H9 (cell line): Measurements from ENCODE around the gene SFMBT2. TPM values are rescaled to one million over a fixed set of nuclear protein-coding genes. Genes with fewer than 3 reads are reported as not detected.

ENCODE experiments used
- DNase-seq: peaks from one replicate; pipeline ENCODE4 v3.0.0-alpha.2; 2017
- H2AFZ ChIP-seq: one replicate; pipeline ENCODE4 v1.6.1; 2013; ENCODE audit warnings: mild to moderate bottlenecking, low read length, control low read depth, moderate library complexity
- H2AK5ac ChIP-seq: 2 replicates; pipeline ENCODE4 v1.6.1; 2013; ENCODE audit warnings: low read length, control low read depth, mixed read lengths; ENCODE audit not compliant: insufficient read length
- H2BK120ac ChIP-seq: one replicate; pipeline ENCODE4 v1.6.1; 2013; ENCODE audit warnings: low read depth, mild to moderate bottlenecking, low read length, control low read depth, inconsistent platforms; ENCODE audit not compliant: poor library complexity, severe bottlenecking
- H2BK12ac ChIP-seq: 2 replicates; pipeline ENCODE4 v1.6.1; 2013; ENCODE audit warnings: low read length, control low read depth, mixed read lengths, low read depth; ENCODE audit not compliant: insufficient read length
- H2BK15ac ChIP-seq: 2 replicates; pipeline ENCODE4 v1.6.1; 2013; ENCODE audit warnings: low read depth, low read length, control low read depth
- H2BK20ac ChIP-seq: one replicate; pipeline ENCODE4 v1.6.1; 2013; ENCODE audit warnings: low read depth, mild to moderate bottlenecking, low read length, control low read depth, inconsistent platforms; ENCODE audit not compliant: poor library complexity, severe bottlenecking
- H2BK5ac ChIP-seq: 2 replicates; pipeline ENCODE4 v1.6.1; 2013; ENCODE audit warnings: low read length, control low read depth, mixed read lengths; ENCODE audit not compliant: insufficient read length
- H3K14ac ChIP-seq: 2 replicates; pipeline ENCODE4 v1.6.1; 2013; ENCODE audit warnings: low read length, control low read depth; ENCODE audit not compliant: insufficient read depth
- H3K18ac ChIP-seq: 2 replicates; pipeline ENCODE4 v1.6.1; 2013; ENCODE audit warnings: low read depth, mild to moderate bottlenecking, mixed read lengths, low read length, control low read depth; ENCODE audit not compliant: insufficient read length
- H3K23ac ChIP-seq: 2 replicates; pipeline ENCODE4 v1.6.1; 2013; ENCODE audit warnings: low read length, control low read depth, mixed read lengths, low read depth; ENCODE audit not compliant: insufficient read length
- H3K23me2 ChIP-seq: 2 replicates; pipeline ENCODE4 v1.6.1; 2013; ENCODE audit warnings: low read depth, mild to moderate bottlenecking, mixed read lengths, low read length, control low read depth; ENCODE audit not compliant: insufficient read length, poor library complexity, severe bottlenecking
- H3K27ac ChIP-seq: 2 replicates; pipeline ENCODE4 v1.5.1; 2013; ENCODE audit warnings: low read length, control low read depth, mixed read lengths, low read depth; ENCODE audit not compliant: insufficient read length
- H3K27me3 ChIP-seq: 2 replicates; pipeline ENCODE4 v1.6.1; 2013; ENCODE audit warnings: low read length, control low read depth, inconsistent platforms; ENCODE audit not compliant: insufficient read depth
- H3K4ac ChIP-seq: 2 replicates; pipeline ENCODE4 v1.6.1; 2013; ENCODE audit warnings: low read depth, mild to moderate bottlenecking, control low read depth, inconsistent platforms, low read length, moderate library complexity
- H3K4me1 ChIP-seq: 2 replicates; pipeline ENCODE4 v1.6.1; 2013; ENCODE audit warnings: low read length, control low read depth, inconsistent platforms; ENCODE audit not compliant: insufficient read depth
- H3K4me2 ChIP-seq: 2 replicates; pipeline ENCODE4 v1.6.1; 2013; ENCODE audit warnings: low read length, control low read depth, mixed read lengths; ENCODE audit not compliant: insufficient read length, insufficient read depth
- H3K56ac ChIP-seq: 2 replicates; pipeline ENCODE4 v1.6.1; 2013; ENCODE audit warnings: low read depth, mild to moderate bottlenecking, mixed read lengths, low read length, control low read depth; ENCODE audit not compliant: insufficient read length
- H3K79me1 ChIP-seq: 2 replicates; pipeline ENCODE4 v1.6.1; 2013; ENCODE audit warnings: low read depth, mild to moderate bottlenecking, moderate library complexity, low read length, control low read depth, inconsistent platforms; ENCODE audit not compliant: insufficient read depth, poor library complexity, severe bottlenecking
- H3K79me2 ChIP-seq: 2 replicates; pipeline ENCODE4 v1.6.1; 2013; ENCODE audit warnings: low read length, control low read depth, inconsistent platforms; ENCODE audit not compliant: insufficient read depth
- H3K9ac ChIP-seq: 2 replicates; pipeline ENCODE4 v1.6.1; 2013; ENCODE audit warnings: low read length, control low read depth, mixed read lengths; ENCODE audit not compliant: insufficient read length; ENCODE audit errors: extremely low read depth
- H3K9me3 ChIP-seq: one replicate; pipeline ENCODE4 v1.6.1; 2013; ENCODE audit warnings: low read depth, low read length, inconsistent platforms; ENCODE audit not compliant: control insufficient read depth
- H3T11ph ChIP-seq: one replicate; pipeline ENCODE4 v1.6.1; 2013; ENCODE audit warnings: mild to moderate bottlenecking, low read length, control low read depth, inconsistent platforms
- H4K20me1 ChIP-seq: one replicate; pipeline ENCODE4 v1.6.1; 2013; ENCODE audit not compliant: control insufficient read depth, insufficient read length, insufficient read depth
- H4K5ac ChIP-seq: 2 replicates; pipeline ENCODE4 v1.6.1; 2013; ENCODE audit warnings: low read depth, mild to moderate bottlenecking, mixed read lengths, low read length, control low read depth; ENCODE audit not compliant: insufficient read length
- H4K8ac ChIP-seq: replicated peaks from 2 replicates; pipeline ENCODE4 v1.6.1; 2013; ENCODE audit warnings: low read length, control low read depth, mixed read lengths, low read depth; ENCODE audit not compliant: insufficient read length
- H4K91ac ChIP-seq: 2 replicates; pipeline ENCODE4 v1.6.1; 2013; ENCODE audit warnings: low read depth, mild to moderate bottlenecking, moderate library complexity, mixed read lengths, low read length, control low read depth; ENCODE audit not compliant: insufficient read length
- H3K27ac Mint-ChIP-seq, 3 experiments: 2 replicates in 2 of 3; 3 replicates in 1 of 3; pipeline ENCODE4 v1.8.0; 2020 to 2021; ENCODE audit warnings: mixed read lengths in 3 of 3, mild to moderate bottlenecking in 1 of 3, moderate library complexity in 1 of 3
- H3K27me3 Mint-ChIP-seq: 2 replicates; pipeline ENCODE4 v1.8.0; 2021; ENCODE audit warnings: low read depth, mild to moderate bottlenecking, moderate library complexity, mixed read lengths
- H3K36me3 Mint-ChIP-seq, 3 experiments: 2 replicates in 2 of 3; 3 replicates in 1 of 3; pipeline ENCODE4 v1.8.0; 2020 to 2021; ENCODE audit warnings: low read depth in 3 of 3, mixed read lengths in 3 of 3; ENCODE audit not compliant: insufficient read depth in 1 of 3
- H3K4me1 Mint-ChIP-seq, 2 experiments: 2 replicates each; pipeline ENCODE4 v1.8.0; 2020; ENCODE audit warnings: mixed read lengths in 2 of 2
- H3K4me3 Mint-ChIP-seq, 2 experiments: 2 replicates in 1 of 2; 3 replicates in 1 of 2; pipeline ENCODE4 v1.8.0; 2020 to 2021; ENCODE audit warnings: mild to moderate bottlenecking in 2 of 2, mixed read lengths in 2 of 2, moderate library complexity in 1 of 2
- H3K9me3 Mint-ChIP-seq, 2 experiments: 2 replicates in 1 of 2; 3 replicates in 1 of 2; pipeline ENCODE4 v1.8.0; 2020; ENCODE audit warnings: mild to moderate bottlenecking in 2 of 2, mixed read lengths in 2 of 2, moderate library complexity in 1 of 2
- WGBS: extraction: QIAGEN DNeasy Blood & Tissue Kit; methylation state at CpG from one replicate; pipeline ENCODE4 v1.1.7; 2013; ENCODE audit warnings: missing lambda C conversion rate, low lambda C conversion rate, mixed read lengths; ENCODE audit not compliant: insufficient read length; ENCODE audit errors: extremely low coverage; 5-methylcytosine and 5-hydroxymethylcytosine counted together
- total RNA-seq: library from RNA; stranded (reverse); gene quantifications from 2 replicates; pipeline ENCODE4 v1.2.1, GENCODE V29; 2021
- TF ChIP-seq, protein P1 (sequence below): fragments of 200-600 bp; sonication (generic); conservative IDR thresholded peaks from 3 replicates; pipeline ENCODE4 v1.8.0; 2021; ENCODE audit warnings: antibody characterized with exemption, mild to moderate bottlenecking

Gene SFMBT2
- total RNA-seq, 1 experiment from 2014 or later = 5.3 TPM

DNA sequence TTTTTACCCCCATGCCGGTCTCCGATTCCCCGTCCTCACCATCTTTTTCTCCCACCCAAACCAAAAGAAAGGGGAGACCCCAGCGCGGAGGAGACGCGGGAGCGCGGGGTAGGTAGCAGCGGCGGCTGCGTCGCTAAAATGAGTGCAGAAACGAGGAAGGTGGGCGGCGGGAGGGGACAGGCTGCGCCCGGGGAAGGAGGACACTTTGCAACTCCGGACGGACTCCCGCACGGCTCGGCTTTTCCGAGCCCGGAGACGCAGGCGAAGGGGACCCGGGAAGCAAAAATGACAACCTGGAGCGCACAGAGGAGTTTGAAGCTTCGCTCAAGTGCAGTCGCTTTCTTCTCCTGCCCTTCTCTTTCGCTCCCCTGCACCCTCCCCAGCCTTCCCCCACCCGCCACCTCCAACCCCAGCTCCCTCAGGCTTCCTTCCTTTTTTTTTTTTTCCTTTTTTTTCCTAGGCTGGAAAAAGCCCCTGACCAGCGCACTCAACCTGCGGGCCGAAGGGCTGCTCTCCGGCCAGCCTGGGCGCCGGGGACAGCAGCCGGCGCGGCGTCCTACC, 453 bp downstream of the SFMBT2 start:
- no peak overlapping the region for H3K18ac ChIP-seq
- H3K9me3 ChIP-seq = no peaks in the 10 kb centered on the region
- H3K36me3 Mint-ChIP-seq = no peaks in the 10 kb centered on the region
- H3K4me2 ChIP-seq = peak overlapping the region; percentile 74
- no peaks in the 10 kb centered on the region for H3K79me1 ChIP-seq
- H4K20me1 ChIP-seq = no peaks in the 10 kb centered on the region
- H3K9me3 Mint-ChIP-seq = peaks cover 0 to 4% of the 10 kb centered on the region in 2 experiments; a peak in 2 of 5 replicates
- no CpG with 5 or more reads among the region's 43 CpGs for WGBS
- DNase-seq = peak; percentile 68
- no peak overlapping the region for H2BK12ac ChIP-seq
- 0 out of 2 replicates have a peak, but pooled peaks cover 2% of the 10 kb centered on the region for H3K79me2 ChIP-seq
- H3K4ac ChIP-seq = no peak overlapping the region
- no peak overlapping the region for H3K9ac ChIP-seq
- peak overlapping the region; percentile 83 to 91 for H3K4me3 Mint-ChIP-seq
- H3K27ac ChIP-seq = no peak overlapping the region
- no peak overlapping the region for H2BK15ac ChIP-seq
- no peak overlapping the region for H3K14ac ChIP-seq
- H3K23ac ChIP-seq = no peak overlapping the region
- H3K4me1 ChIP-seq = no peaks in the 10 kb centered on the region; the same call in 1 of the 2 replicates
- no peak overlapping the region for H2BK5ac ChIP-seq
- no peak overlapping the region for H3T11ph ChIP-seq
- no peak overlapping the region for H2AK5ac ChIP-seq
- H3K23me2 ChIP-seq = peaks cover 51% of the 10 kb centered on the region
- H3K4me1 Mint-ChIP-seq = peaks cover 36% of the 10 kb centered on the region in 2 experiments
- H2BK120ac ChIP-seq = no peak overlapping the region
- TF ChIP-seq, protein P1, sequence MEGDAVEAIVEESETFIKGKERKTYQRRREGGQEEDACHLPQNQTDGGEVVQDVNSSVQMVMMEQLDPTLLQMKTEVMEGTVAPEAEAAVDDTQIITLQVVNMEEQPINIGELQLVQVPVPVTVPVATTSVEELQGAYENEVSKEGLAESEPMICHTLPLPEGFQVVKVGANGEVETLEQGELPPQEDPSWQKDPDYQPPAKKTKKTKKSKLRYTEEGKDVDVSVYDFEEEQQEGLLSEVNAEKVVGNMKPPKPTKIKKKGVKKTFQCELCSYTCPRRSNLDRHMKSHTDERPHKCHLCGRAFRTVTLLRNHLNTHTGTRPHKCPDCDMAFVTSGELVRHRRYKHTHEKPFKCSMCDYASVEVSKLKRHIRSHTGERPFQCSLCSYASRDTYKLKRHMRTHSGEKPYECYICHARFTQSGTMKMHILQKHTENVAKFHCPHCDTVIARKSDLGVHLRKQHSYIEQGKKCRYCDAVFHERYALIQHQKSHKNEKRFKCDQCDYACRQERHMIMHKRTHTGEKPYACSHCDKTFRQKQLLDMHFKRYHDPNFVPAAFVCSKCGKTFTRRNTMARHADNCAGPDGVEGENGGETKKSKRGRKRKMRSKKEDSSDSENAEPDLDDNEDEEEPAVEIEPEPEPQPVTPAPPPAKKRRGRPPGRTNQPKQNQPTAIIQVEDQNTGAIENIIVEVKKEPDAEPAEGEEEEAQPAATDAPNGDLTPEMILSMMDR = no peak
- H2AFZ ChIP-seq = no peak overlapping the region
- no peak overlapping the region for H2BK20ac ChIP-seq
- H4K8ac ChIP-seq = no peak overlapping the region
- no peak overlapping the region for H3K27ac Mint-ChIP-seq
- peaks cover 29% of the 10 kb centered on the region; the same call in 1 of the 2 replicates for H3K27me3 ChIP-seq
- H4K5ac ChIP-seq = no peak overlapping the region
- H3K56ac ChIP-seq = no peak overlapping the region
- H3K27me3 Mint-ChIP-seq = peaks cover 89% of the 10 kb centered on the region
- H4K91ac ChIP-seq = no peak overlapping the region
